Pancreas (tissue), 10 donors: Measurements from ENCODE around the gene ZC3H10. TPM values are rescaled to one million over a fixed set of nuclear protein-coding genes. Genes with fewer than 3 reads are reported as not detected.

Source experiments
- ATAC-seq, 4 donors: fragments of 200-7000 bp; cut with Tn5 transposase; one replicate each; pipeline versions ENCODE4 v1.8.0 to v1.9.1; 2020; ENCODE audit warnings: mild to moderate bottlenecking in 4 of 4, moderate library complexity in 4 of 4
- DNase-seq, 6 donors: peaks; one replicate each; pipeline ENCODE4 v3.0.0-alpha.2; 2020
- FAIRE-seq: peaks from 2 replicates; lab custom pipeline; 2012; peaks lifted over from hg19 to GRCh38; lab: Jason Lieb, UNC
- H3K27ac ChIP-seq, 4 donors: fragments of 200-600 bp; sonication (generic); 1 replicate in 3 of 4; 2 replicates in 1 of 4; pipeline versions ENCODE4 v1.5.0 to v1.8.0; 2020
- H3K27me3 ChIP-seq, 4 donors: fragments of 200-600 bp; one replicate each; pipeline ENCODE4 v1.8.0; 2021
- H3K36me3 ChIP-seq, 3 donors: fragments of 200-600 bp; sonication (generic) in 1 of 3; one replicate each; pipeline versions ENCODE4 v1.5.0 to v1.8.0; 2020 to 2021
- H3K4me1 ChIP-seq, 3 donors: fragments of 200-600 bp; one replicate each; pipeline ENCODE4 v1.8.0; 2021
- H3K4me3 ChIP-seq, 4 donors: fragments of 200-600 bp; sonication (generic) in 2 of 4; one replicate each; pipeline versions ENCODE4 v1.5.0 to v1.8.0; 2020 to 2021
- H3K9me3 ChIP-seq, 4 donors: fragments of 200-600 bp; one replicate each; pipeline ENCODE4 v1.8.0; 2021
- WGBS, 2 donors: extraction: QIAGEN DNeasy Blood & Tissue Kit; methylation state at CpG; one replicate each; pipeline ENCODE4 v1.1.7; 2013; 5-methylcytosine and 5-hydroxymethylcytosine counted together
- intact Hi-C, 3 donors: fragments of 100-400 bp; cut with DNase I; formaldehyde crosslinking; loops; one replicate each; pipeline versions ENCODE4 v1.11.1 to v1.14.2; 2022
- polyA plus RNA-seq, 2 donors: library from polyadenylated mRNA; stranded (reverse); fragments of 200-250 nt; gene quantifications; one replicate each; pipeline ENCODE4 v1.2.3, GENCODE V29; 2013
- total RNA-seq, 6 donors: library from RNA; stranded (reverse); fragmentation: NEBNext Ultra II Directional in 4 of 6; extraction: Animal tissue kit (Norgen Biotek cat#: 25700) in 4 of 6; gene quantifications; one replicate each; pipeline versions ENCODE4 v1.2.1 to v1.2.4, GENCODE V29; 2021 to 2023
- TF ChIP-seq, protein P1 (sequence below), 4 donors: fragments of 200-600 bp; sonication (generic) in 3 of 4; IDR thresholded peaks; one replicate each; pipeline versions ENCODE4 v1.5.0 to v1.8.0; 2021; ENCODE audit warnings: antibody characterized with exemption in 4 of 4
- donor health status: healthy with polysubstance abuse.
- donor health status: DM: no; HTN: no; CAD: no; lungs with moderate emphysema.
- donor health status: DM: no; HTN: no; CAD: no.
- donor health status: control.
- donor health status: control.
- donor health status: Bipolar disorder and iron deficiency.
- donor health status: DM: yes; HTN: yes; CAD: no.
- donor health status: DM: no; HTN: no; CAD: no.
- donor health status: DM: no; HTN: no; CAD: no.
- donor health status: DM: yes; HTN: yes; CAD: no.

ZC3H10 gene
- total and polyA plus RNA-seq, 8 donors = 1.9 to 4.1 (median 3.1) TPM

DNA sequence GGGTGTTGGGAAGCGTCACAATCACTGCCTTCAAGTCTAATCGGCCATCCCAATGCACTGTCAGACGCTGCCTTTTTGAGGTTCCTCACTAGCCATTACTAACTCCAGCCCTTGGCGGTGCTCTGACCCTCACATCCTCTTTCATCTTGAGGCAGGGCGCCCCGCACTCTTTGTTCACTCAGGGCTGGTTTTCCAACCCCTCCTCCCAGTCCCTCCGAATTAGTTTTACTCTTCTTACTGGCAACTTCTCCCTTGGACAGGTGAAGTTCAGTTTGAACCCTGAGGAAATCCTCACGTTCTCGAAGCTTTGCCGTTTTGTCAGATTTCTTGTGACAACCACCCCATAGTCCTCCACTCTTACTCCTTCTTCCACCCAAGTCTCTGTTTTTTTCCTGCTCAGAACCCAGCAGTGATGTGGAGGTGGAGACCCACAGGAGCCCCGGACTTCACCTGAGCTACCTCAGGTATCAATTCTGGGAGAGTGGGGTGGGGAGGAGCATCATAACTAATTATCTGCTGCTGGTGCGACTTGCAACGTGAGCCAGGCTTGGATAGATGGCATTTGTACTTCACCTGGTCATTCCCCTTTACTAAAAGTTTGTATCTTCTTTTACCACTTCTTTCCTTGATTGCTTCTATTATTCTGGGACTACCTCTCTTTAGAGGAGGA is 757 bp downstream of the ZC3H10 start:
- Histone ChIP-seq H3K9me3 (no peaks in the 10 kb centered on the region), H3K4me3 (peak overlapping the region; percentile 36 to 67 (median 55)), H3K4me1 (peaks cover 0 to 17% (median 13%) of the 10 kb centered on the region in 3 donors), H3K27ac (peak overlapping the region; percentile 72 to 88 (median 83)), H3K36me3 (peaks cover 0 to 8% (median 0%) of the 10 kb centered on the region in 3 donors), H3K27me3 (no peaks in the 10 kb centered on the region)
- ATAC-seq = peak in 1 of 4 donors; percentile 0
- 1 to 3% methylated on average over 13 of the region's 13 CpGs for WGBS, 2 donors
- TF ChIP-seq, protein P1, sequence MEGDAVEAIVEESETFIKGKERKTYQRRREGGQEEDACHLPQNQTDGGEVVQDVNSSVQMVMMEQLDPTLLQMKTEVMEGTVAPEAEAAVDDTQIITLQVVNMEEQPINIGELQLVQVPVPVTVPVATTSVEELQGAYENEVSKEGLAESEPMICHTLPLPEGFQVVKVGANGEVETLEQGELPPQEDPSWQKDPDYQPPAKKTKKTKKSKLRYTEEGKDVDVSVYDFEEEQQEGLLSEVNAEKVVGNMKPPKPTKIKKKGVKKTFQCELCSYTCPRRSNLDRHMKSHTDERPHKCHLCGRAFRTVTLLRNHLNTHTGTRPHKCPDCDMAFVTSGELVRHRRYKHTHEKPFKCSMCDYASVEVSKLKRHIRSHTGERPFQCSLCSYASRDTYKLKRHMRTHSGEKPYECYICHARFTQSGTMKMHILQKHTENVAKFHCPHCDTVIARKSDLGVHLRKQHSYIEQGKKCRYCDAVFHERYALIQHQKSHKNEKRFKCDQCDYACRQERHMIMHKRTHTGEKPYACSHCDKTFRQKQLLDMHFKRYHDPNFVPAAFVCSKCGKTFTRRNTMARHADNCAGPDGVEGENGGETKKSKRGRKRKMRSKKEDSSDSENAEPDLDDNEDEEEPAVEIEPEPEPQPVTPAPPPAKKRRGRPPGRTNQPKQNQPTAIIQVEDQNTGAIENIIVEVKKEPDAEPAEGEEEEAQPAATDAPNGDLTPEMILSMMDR (IDR thresholded peaks at IDR 0.05) = no peak
- intact Hi-C loops = loop anchor here in 1 of 3 donors (5.0 kb wide), 1 partner anchor 42 kb away; no protein-coding TSS in a partner anchor
- FAIRE-seq = no peak
- peak in 1 of 6 donors; percentile 29 for DNase-seq

DNA sequence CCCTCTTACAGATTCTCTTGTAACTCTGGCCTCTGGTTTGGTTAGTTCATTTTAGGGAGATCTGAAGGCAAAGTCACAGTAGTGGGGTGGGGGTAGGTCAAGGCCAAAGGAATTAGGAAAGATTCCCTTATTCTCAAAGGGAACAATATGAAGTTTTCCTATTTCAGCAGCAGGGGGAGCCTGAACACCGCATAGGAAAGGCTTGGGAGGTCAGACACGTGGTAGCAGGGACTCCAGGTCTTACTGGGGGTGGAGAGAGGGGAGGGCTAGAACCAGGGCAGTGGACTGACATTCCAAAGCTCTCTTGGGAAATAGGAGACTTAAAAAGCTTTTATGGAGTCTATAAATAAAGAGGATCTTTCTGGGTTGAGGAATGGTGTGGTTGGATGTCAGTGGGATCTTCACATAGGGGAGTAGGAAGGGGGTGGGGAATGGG is 1.3 kb downstream of the ZC3H10 start:
- TF ChIP-seq, protein P1 (IDR thresholded peaks at IDR 0.05) = peak; percentile 41 to 58 (median 56)
- Histone ChIP-seq H3K36me3 (peaks cover 0 to 8% (median 0%) of the 10 kb centered on the region in 3 donors), H3K9me3 (no peaks in the 10 kb centered on the region), H3K27ac (peak overlapping the region; percentile 72 to 88 (median 83)), H3K27me3 (no peaks in the 10 kb centered on the region), H3K4me1 (peaks cover 0 to 17% (median 13%) of the 10 kb centered on the region in 3 donors), H3K4me3 (peak overlapping the region in 2 of 4 donors; percentile 65 to 67)
- peak in 4 of 6 donors; percentile 68 to 78 (median 77) for DNase-seq
- WGBS, 2 donors = 0 to 1% methylated on average over 2 of the region's 2 CpGs
- FAIRE-seq = no peak
- peak; percentile 38 to 56 (median 49) for ATAC-seq
- intact Hi-C loops = loop anchor here in 1 of 3 donors (5.0 kb wide), 1 partner anchor 42 kb away; no protein-coding TSS in a partner anchor

DNA sequence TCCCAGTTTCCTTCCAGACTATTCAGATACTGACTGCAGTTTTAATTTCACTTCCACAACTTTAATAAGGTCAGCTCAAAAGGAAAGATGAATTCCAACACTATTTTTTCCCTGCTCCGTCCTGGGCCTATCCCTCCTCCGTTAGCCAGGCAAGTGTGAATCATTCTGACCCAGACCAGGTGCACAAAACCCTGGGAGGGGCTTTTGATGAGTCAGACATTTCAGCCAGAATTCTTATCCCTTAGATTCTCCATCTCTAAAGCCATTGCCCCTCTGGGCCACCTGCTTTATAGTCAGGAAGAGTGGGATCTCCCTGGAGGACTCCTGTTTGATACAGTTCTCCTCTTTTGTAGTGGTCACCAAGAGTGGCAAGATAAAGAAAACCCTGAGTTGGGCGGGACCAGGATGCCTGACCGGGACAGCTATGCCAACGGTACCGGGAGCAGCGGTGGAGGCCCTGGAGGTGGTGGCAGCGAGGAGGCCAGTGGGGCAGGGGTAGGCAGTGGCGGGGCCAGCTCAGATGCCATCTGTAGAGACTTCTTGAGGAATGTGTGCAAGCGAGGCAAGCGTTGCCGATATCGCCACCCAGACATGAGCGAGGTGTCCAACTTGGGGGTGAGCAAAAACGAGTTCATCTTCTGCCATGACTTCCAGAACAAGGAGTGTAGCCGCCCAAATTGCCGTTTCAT is 2.2 kb downstream of the ZC3H10 start:
- WGBS, 2 donors = 86 to 87% methylated on average over 17 of the region's 17 CpGs

GRCh38 chr12:56121204-56121870 is 3.3 kb downstream of the ZC3H10 start:
- Histone ChIP-seq H3K9me3 (no peaks in the 10 kb centered on the region), H3K36me3 (peaks cover 0 to 8% (median 0%) of the 10 kb centered on the region in 3 donors), H3K4me3 (no peak overlapping the region), H3K27me3 (no peaks in the 10 kb centered on the region), H3K27ac (no peak overlapping the region), H3K4me1 (peaks cover under 1 to 20% (median 14%) of the 10 kb centered on the region in 3 donors)
- 74 to 82% methylated on average over 11 of the region's 11 CpGs for WGBS, 2 donors
- FAIRE-seq (no peak), ATAC-seq (no peak), DNase-seq (no peak)
- intact Hi-C loops = loop anchor here in 2 of 3 donors (5.0 to 10.0 kb wide), 2 partner anchors 66 to 333 kb away; partner anchors contain the start of genes MIP (in 1 of the 2) and SMARCC2 (in 1 of the 2)
- TF ChIP-seq, protein P1 (IDR thresholded peaks at IDR 0.05) = no peak

More for the DNA sequence above, 2.2 kb downstream of the ZC3H10 start:
- peaks cover 0 to 8% (median 0%) of the 10 kb centered on the region in 3 donors for H3K36me3 ChIP-seq
- TF ChIP-seq, protein P1 (IDR thresholded peaks at IDR 0.05) = no peak
- peaks cover 0 to 14% (median 13%) of the 10 kb centered on the region in 3 donors for H3K4me1 ChIP-seq
- H3K27ac ChIP-seq = peak overlapping the region in 1 of 4 donors; percentile 85
- intact Hi-C loops = loop anchor here in 2 of 3 donors (5.0 to 10.0 kb wide), 2 partner anchors 67 to 334 kb away; partner anchors contain the start of genes MIP (in 1 of the 2) and SMARCC2 (in 1 of the 2)
- DNase-seq (peak in 1 of 6 donors; percentile 45), ATAC-seq (no peak), FAIRE-seq (no peak)
- H3K9me3 ChIP-seq = no peaks in the 10 kb centered on the region
- H3K27me3 ChIP-seq = no peaks in the 10 kb centered on the region
- H3K4me3 ChIP-seq = no peak overlapping the region
